Gastroesophageal sphincter (tissue), 4 donors: ENCODE data around the gene BTBD16. TPM values are rescaled to one million over a fixed set of nuclear protein-coding genes. Genes with fewer than 3 reads are reported as not detected.

Source experiments
- ATAC-seq: fragments of 150-250 bp; one replicate; pipeline ENCODE4 v1.9.1; 2016; ENCODE audit warnings: mild to moderate bottlenecking, moderate library complexity
- H3K27ac ChIP-seq, 4 donors: fragments of 200-600 bp; sonication (generic) in 3 of 4; 1 replicate in 3 of 4; 2 replicates in 1 of 4; pipeline ENCODE4 v1.5.1; 2016 to 2019
- H3K27me3 ChIP-seq: fragments of 200-600 bp; sonication (generic); one replicate; pipeline ENCODE4 v1.5.1; 2019
- H3K36me3 ChIP-seq, 2 donors: fragments of 200-600 bp; sonication (generic); one replicate each; pipeline ENCODE4 v1.5.1; 2019; ENCODE audit warnings: control low read depth in 1 of 2
- H3K4me1 ChIP-seq, 3 donors: fragments of 200-600 bp; sonication (generic); 1 replicate in 2 of 3; 2 replicates in 1 of 3; pipeline ENCODE4 v1.5.1; 2016 to 2019; ENCODE audit warnings: control low read depth in 2 of 3
- H3K4me3 ChIP-seq, 2 donors: fragments of 200-600 bp; sonication (generic); one replicate each; pipeline ENCODE4 v1.5.1; 2019; ENCODE audit warnings: mild to moderate bottlenecking in 1 of 2, moderate library complexity in 1 of 2
- H3K9me3 ChIP-seq, 3 donors: fragments of 200-600 bp; sonication (generic); one replicate each; pipeline ENCODE4 v1.5.1; 2017 to 2019; ENCODE audit warnings: control low read depth in 2 of 3
- EP300 ChIP-seq: sonication (generic); formaldehyde crosslinking; IDR thresholded peaks from one replicate; pipeline ENCODE4 v1.6.1; 2017; ENCODE audit warnings: antibody characterized with exemption, mild to moderate bottlenecking
- POLR2A ChIP-seq, 2 donors: fragments of 450-650 bp; IDR thresholded peaks; one replicate each; pipeline ENCODE4 v1.6.1; 2017; ENCODE audit warnings: antibody characterized with exemption in 2 of 2, mild to moderate bottlenecking in 2 of 2, moderate library complexity in 1 of 2
- POLR2AphosphoS5 ChIP-seq: sonication (generic); formaldehyde crosslinking; IDR thresholded peaks from one replicate; pipeline ENCODE4 v1.6.1; 2017; ENCODE audit warnings: antibody characterized with exemption
- WGBS, 2 donors: methylation state at CpG; one replicate each; pipeline ENCODE4 v1.1.5; 2018; ENCODE audit warnings: low coverage in 1 of 2; 5-methylcytosine and 5-hydroxymethylcytosine counted together
- total RNA-seq, 4 donors: library from RNA; depleted of rRNA; stranded (reverse); fragments of >200 nt; gene quantifications; one replicate each; pipeline ENCODE4 v1.1.0, GENCODE V29; 2016
- TF ChIP-seq, protein P1 (sequence below), 4 experiments: fragments of 200-600 bp in 2 of 4; fragments of 450-650 bp in 2 of 4; sonication (generic) in 1 of 4; IDR thresholded peaks; one replicate each; pipeline ENCODE4 v1.5.1; 2017 to 2019; ENCODE audit warnings: antibody characterized with exemption in 4 of 4, mild to moderate bottlenecking in 2 of 4, moderate library complexity in 2 of 4

The BTBD16 gene
- total RNA-seq, 4 donors from 2014 or later: not detected

DNA sequence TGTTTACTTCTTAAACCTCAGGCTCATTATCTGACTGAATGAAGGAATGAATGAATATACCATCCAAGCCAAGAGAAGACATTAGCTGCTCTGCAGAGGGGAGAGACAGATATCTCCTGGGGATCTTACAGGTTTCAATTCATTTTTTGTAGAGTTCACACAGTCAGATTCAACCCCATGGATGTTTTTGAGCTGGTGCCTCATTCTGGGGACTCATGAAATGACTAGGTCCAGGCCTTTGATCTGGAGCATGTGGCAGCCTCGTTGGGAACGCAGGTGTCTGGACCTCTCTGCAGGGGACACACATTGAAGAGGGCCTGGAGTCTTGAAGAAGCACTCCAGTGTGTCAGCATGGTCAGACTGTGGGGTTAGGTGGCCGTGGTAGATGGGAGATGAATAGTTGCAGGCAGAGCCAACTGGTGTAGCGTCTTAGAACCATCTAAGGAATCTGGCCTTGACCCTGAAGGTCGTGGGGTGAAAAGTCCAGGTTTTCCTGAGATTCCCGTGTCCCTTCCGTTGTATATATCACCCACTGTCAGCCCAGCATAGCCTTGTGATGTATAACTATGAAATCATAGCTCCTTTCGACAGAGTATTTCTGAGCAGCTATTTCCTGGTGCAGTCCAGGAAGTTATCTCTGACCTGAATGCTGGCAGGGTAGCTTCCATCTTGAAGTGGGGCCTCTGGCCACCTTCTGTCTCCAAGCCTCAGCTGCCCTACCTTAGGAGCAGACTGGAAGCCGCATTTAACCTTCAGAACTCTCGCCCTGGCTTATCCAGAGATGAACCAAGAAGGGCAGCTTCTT lies 22.3 kb downstream of the BTBD16 start:
- Histone ChIP-seq H3K4me1 (no peaks in the 10 kb centered on the region), H3K9me3 (no peaks in the 10 kb centered on the region), H3K27ac (no peak overlapping the region), H3K36me3 (no peaks in the 10 kb centered on the region), H3K4me3 (no peak overlapping the region), H3K27me3 (no peaks in the 10 kb centered on the region)
- no peak for ATAC-seq
- TF ChIP-seq, protein P1, sequence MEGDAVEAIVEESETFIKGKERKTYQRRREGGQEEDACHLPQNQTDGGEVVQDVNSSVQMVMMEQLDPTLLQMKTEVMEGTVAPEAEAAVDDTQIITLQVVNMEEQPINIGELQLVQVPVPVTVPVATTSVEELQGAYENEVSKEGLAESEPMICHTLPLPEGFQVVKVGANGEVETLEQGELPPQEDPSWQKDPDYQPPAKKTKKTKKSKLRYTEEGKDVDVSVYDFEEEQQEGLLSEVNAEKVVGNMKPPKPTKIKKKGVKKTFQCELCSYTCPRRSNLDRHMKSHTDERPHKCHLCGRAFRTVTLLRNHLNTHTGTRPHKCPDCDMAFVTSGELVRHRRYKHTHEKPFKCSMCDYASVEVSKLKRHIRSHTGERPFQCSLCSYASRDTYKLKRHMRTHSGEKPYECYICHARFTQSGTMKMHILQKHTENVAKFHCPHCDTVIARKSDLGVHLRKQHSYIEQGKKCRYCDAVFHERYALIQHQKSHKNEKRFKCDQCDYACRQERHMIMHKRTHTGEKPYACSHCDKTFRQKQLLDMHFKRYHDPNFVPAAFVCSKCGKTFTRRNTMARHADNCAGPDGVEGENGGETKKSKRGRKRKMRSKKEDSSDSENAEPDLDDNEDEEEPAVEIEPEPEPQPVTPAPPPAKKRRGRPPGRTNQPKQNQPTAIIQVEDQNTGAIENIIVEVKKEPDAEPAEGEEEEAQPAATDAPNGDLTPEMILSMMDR (IDR thresholded peaks at IDR 0.05): no peak
- TF ChIP-seq EP300 (no peak), POLR2AphosphoS5 (no peak), POLR2A (IDR thresholded peaks at IDR 0.05) (no peak)
- 77 to 87% methylated on average over 5 of the region's 10 CpGs for WGBS, 2 donors

DNA sequence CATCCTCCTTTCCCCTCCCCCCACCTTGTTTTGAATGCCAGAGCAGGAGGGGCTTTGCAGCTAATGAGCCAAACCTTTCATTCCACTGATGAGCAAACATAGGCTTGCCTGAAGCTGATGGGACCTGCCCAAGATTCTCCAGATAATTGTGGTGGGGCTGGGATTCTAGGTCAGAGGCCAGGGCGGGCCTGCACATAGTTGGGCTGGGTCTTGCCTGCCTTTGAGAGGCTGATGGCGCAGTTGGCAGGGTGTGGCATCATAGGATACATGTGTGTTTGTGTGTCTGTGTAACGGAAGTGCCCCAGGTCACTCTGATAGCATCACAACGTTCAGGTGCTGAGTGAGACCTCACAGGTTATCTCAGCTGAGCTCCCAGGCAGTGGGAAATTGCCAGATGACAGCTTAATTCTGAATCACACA lies 22.9 kb downstream of the BTBD16 start:
- ATAC-seq: no peak
- no peaks in the 10 kb centered on the region for H3K36me3 ChIP-seq
- whole genome bisulfite sequencing, 2 donors: no CpG with 5 or more reads among the region's 4 CpGs
- H3K4me3 ChIP-seq: no peak overlapping the region
- no peak overlapping the region for H3K27ac ChIP-seq
- H3K9me3 ChIP-seq: no peaks in the 10 kb centered on the region
- no peak for TF ChIP-seq EP300
- TF ChIP-seq, protein P1 (IDR thresholded peaks at IDR 0.05): no peak
- no peak for TF ChIP-seq POLR2A (IDR thresholded peaks at IDR 0.05)
- no peak for TF ChIP-seq POLR2AphosphoS5
- H3K27me3 ChIP-seq: no peaks in the 10 kb centered on the region
- peaks cover 0 to 5% (median 2%) of the 10 kb centered on the region in 3 donors for H3K4me1 ChIP-seq

DNA sequence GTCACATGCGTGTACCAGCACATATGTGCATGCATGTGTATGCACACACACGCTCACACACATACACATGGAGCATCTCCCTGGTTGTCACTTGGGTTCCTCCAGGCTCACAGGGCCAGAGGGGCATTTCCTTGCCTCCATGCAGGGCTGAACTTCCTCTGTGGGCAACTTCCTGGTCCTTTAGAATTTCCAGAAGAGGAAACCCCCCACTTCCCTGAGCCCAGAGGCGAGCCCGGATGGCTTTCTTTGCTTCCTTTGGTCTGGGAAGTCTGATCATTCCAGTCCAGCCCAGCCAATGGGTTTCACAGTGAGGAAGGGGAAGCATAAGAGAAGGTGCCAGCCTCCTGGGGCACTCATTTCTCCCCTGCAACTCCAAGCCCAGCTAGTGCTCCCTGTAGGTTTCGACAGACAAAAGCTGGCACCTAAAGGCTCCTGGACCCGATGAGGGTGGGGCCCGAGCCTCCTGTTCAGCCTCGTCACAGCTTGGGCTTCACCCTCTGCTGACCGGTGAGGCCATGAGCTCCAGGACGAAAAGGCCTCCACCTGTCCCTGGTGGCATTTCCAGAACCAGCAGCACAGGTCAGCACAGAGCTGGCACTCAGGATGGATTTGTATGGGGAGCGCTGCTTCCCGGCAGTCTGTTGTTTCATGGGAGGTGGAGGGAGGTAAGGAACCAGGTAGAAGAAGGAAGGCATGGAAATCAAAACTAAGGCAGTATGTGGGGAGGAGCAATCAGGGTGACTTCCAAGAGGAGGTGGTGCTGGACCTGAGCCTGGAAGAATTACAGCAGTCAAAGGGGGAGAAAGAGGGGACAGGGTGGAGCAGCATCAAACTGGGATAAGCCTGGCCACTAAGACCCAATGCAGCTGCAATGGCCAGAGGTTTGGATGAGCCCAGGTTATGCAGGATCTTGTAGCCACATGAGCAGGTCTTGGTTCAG lies 23.7 kb downstream of the BTBD16 start:
- Histone ChIP-seq H3K27me3 (no peaks in the 10 kb centered on the region), H3K4me3 (no peak overlapping the region), H3K36me3 (no peaks in the 10 kb centered on the region), H3K27ac (no peak overlapping the region), H3K4me1 (peaks cover 0 to 13% (median 5%) of the 10 kb centered on the region in 3 donors), H3K9me3 (no peaks in the 10 kb centered on the region)
- no peak for ATAC-seq
- TF ChIP-seq POLR2A (IDR thresholded peaks at IDR 0.05) (no peak), POLR2AphosphoS5 (no peak), EP300 (no peak)
- TF ChIP-seq, protein P1 (IDR thresholded peaks at IDR 0.05): no peak
- 82 to 92% methylated on average over 2 to 4 of the region's 12 CpGs for WGBS, 2 donors

DNA sequence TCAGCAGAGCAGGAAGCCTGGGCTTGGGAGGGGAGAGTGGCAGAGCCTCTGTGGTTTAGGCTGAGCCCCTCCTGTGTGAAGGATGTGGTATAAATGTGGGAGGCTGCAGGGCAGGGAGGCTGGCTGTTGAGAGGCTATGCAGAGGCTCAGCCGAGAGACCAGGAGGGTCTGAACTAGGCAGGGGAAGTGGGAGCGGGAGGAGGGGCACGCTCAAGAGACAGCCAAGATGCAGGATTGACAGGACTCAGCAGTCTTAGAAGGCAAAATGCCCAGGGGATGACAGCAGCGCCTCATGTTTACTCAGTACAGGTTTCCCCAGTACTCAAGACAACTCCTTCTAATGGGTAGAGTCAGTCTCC lies 24.3 kb downstream of the BTBD16 start:
- H3K27ac ChIP-seq: no peak overlapping the region
- no peak overlapping the region for H3K4me3 ChIP-seq
- WGBS, 2 donors: 83 to 89% methylated on average over 3 to 4 of the region's 4 CpGs
- H3K27me3 ChIP-seq: no peaks in the 10 kb centered on the region
- ATAC-seq: no peak
- H3K36me3 ChIP-seq: no peaks in the 10 kb centered on the region
- no peak for TF ChIP-seq POLR2AphosphoS5
- no peak for TF ChIP-seq EP300
- TF ChIP-seq POLR2A (IDR thresholded peaks at IDR 0.05): no peak
- TF ChIP-seq, protein P1 (IDR thresholded peaks at IDR 0.05): no peak
- peaks cover 0 to 16% (median 5%) of the 10 kb centered on the region in 3 donors for H3K4me1 ChIP-seq
- no peaks in the 10 kb centered on the region for H3K9me3 ChIP-seq
